Embryonic facial prominence (tissue), 1 donor: ENCODE results near the gene LRRC71.

Experiments
- DNase-seq: peaks from one replicate; pipeline ENCODE4 v3.0.0-alpha.2; 2016; ENCODE audit errors: extremely low spot score

LRRC71 gene

DNA sequence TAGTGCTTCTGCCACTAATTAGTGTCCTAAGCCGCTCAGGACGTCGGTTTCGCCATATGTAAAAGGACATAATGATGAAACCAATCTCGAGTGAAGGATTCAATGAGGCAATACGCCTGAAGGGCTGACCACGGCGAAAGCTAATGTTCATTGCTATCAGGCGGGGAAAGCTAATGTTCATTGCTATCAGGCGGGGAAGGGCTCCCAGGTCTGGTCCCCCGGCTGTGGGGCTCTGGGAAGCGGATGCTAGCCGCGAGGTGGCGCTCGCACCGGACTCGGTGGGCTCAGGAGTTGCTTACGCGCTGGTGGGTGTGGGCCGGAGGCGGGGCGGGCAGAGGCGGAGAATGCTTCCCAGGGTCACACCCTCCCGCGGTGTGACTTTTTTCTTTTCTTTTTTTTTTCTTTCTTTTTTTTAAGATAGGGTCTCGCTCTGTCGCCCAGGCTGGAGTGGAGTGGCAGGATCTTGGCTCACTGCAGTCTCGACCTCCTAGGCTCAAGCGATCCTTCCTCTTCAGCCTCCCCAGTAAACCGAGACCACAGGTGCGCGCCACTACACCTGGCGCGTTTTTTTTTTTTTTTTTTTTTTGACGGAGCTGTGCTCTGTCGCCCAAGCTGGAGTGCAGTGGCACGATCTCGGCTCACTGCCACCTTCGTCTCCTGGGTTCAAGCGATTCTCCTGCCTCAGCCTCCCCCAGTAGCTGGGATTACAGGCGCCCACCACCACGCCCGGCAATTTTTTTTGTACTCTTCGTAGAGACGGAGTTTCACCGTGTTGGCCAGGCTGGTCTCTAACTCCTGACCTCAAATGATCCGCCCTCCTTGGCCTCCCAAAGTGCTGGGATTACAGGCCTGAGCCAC, 28.0 kb upstream of the LRRC71 start:
- DNase-seq, result peak; percentile 79

DNA sequence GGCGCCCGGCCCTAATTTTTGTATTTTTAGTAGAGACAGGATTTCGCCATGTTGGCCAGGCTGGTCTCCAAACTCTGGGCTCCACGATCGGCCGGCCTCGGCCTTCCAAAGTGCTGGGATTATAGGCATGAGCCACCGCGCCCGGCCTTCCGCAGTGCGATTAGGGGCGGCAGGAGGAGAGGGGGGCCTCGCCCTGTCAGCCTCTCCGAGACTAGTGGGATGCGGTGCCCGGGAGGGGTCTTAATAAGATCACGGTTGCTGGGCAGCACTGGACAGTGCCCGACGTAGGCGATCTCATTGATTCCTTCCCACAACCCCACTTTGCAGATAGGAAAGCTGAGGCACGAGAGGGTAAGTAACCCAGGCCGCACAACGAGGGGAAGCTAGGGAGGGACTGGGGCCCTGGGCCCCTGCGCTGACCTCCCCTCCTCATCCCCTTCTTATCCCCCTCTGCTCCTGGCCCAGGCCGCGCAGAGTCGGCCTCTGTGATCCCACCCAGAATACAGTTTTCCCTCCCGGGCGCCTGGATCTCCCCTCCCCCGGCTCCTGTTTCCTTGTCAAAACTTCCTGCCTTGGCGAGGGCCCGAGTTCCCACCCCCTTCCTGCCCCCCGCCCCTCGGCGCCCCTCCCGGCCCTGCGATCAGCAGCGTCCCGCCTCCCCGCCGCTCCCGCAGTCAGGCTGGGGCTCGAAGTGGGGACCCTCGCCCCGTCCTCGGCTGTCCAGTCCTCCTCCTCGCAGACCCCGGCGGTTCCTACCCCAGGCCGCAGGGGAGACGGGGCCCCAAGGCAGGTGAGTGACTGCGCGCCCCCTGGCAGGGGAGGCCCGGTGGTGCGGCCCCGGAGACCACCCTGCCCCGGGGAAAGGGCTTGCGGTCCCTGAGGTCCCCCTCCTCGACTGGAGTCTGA, 27.1 kb upstream of the LRRC71 start, which contains the start of gene PEAR1:
Gene PEAR1, plus strand, starts transcription at position 671 of the 906 bp plus-strand sequence. CDS start 10,209 bp downstream, outside the sequence.
- DNase-seq, result peak; percentile 32

DNA sequence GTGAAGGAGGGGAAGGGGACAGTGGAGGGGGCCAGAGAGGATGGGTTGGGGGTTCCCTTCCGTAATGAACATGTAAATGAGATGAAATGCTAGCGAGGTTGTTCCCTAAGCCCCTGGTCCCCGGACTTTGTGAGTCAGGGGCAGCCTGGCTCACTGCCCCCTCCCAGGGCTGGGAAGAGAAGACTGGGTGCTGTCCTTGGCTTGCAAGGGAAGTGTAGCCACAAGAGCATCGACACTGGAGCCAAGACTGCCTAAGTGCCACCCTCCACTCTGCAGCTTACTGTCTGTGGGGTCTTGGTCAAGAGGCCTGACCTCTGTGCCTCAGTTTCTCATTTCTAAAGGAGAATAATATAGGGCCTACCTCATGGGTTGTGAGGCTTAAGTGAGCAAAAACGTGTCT, 26.4 kb upstream of the LRRC71 start:
- no peak for DNase-seq

DNA sequence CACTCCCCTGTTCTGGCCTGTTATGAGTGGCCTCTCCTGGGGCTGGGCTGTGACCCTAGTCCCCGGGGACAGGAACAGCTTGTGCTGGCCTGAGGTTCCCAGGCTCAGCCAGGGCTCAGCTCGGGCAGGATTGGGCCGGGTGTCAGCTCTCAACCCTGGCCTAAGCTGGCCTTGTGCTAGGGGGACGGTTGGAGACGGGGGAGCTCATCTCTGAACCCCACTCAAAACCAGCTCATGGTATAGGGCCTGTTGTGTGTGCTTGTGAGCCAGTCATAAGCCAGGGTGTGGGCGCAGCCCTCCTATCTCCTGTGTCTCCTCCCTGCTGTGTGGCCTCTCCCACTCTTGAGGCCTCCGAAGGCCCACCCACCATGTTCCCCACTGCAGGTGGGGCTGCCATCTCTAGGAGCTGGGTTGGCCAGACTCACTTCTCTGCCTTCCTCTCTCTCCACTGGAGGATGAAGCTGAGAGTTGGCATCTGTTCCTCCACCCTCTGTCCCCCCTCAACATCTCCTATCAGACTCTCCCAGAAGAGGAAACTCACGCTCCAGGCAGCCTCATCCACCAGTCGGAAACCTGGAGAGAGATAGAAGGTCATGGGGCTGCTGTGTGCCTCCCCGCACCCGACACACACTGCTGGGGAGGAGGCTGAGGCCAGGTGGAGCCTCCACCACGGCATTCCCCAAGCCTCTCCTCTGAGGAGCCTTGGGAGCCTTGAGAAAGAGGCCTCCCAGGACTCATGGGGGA, 25.5 kb upstream of the LRRC71 start:
- no peak for DNase-seq

DNA sequence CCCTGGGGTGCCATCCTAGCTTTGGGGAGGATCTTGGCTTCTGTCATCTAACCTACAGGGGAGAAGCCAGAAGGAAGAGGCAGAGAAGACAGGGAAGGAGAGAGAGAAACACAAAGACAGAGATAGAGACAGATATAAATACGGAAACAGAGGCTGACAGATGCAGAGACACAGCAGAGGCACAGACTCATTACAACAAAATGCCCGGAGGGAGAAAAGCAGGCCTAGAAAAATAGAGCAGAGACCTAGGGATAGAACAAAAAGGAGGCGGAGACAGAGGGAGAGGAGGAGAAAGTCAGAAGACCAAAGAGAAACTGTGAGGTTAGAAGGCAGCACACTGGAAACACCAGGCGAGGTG, 25.0 kb upstream of the LRRC71 start:
- DNase-seq, result no peak

DNA sequence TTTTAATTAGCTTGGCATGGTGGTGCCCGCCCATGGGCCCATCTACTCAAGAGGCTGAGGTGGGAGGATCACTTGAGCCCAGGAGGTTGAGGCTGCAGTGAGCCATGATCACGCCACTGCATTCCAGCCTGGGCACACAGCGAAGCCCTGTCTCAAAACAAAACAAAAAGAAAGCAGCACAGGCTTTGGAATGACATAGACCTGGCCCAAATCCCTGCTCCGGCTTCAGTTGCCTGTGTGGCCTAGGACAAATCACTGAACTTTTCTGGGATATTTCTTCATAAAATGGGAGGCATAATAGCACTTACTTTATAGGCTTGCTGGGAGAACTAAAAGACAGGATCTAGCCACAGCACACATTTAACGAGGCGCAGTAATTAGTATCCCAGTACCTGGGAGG, 24.5 kb upstream of the LRRC71 start:
- DNase-seq, result no peak

DNA sequence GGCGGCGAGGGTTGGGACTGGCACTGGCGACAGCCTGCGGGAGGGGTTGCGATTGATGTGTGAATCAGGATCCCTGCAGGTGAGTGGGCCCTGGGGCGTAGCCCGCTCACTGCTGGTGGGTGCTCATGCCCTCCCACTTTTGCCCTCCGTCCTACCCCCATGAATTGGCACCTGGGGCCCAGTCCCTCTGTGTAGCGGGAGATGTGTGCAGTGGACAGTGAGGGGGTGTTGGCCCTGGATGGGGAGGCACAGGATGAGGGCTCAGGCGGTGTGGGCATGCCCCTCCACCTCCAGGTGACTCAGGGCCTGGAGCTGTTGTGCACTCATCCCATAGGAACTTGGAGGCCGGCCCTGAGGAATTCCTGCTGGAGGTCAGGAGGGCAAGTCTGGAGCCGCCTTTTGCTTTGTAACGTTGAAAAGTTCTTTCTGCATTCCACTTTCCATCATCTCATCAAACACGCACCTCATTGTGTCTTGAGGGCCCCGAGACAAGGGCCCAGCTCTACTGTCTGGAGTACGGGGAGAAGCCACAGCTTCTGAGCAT, 23.9 kb upstream of the LRRC71 start:
- DNase-seq, result no peak

DNA sequence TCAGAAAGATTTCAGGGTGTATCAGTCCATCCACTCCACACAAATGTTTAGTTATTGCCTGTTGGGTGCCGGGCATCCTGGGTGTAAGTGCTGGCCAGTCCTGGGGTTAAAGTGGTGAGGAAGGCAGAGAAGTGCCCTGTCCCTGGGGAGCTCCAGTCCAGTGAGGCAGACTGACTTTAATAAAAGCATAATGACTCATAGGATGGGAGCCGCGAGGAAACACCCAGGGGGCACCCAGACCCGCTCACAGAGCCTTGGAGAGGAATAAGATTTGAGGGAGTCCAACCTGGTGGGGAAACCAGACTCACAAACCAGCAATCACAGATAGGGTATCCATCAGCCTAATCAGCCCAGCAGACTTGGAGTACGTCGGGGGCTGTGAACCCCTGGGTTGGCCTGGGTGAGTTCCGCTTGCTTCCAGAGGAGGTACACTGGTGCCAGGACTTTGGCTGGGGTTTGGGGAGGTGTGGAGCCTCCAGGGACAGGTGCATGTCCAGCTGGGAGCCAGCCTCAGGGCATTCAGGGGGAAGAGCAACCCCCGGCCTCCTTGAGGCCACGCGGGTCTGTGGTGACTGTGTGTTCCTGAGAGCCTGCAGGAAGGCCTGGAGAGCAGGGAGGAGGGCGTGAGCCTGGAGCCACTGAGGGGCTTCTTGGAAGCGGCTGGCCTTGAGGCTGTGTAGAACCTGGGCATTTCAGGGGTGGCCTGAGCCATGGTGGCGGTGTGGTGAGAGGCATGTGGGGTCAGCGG, 23.2 kb upstream of the LRRC71 start:
- no peak for DNase-seq

DNA sequence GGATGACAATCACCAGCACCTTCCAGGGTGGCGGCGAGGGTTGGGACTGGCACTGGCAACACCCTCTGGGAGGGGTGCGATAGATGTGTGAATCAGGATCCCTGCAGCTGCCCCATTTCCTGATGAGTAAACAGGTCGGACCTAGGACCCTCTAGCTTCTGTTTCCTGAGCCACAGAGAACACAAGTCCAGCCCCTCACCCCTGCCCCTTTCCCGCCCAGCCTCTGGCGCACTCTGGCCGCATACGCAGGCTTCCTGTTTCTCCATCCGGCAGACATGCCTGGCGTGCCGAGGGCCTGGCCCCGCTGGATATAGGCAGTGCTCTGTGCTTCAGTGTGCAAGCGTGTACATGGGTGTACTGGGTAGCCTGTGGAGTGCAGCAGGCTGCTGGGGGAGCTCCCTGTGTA, 22.3 kb upstream of the LRRC71 start:
- DNase-seq, result no peak

DNA sequence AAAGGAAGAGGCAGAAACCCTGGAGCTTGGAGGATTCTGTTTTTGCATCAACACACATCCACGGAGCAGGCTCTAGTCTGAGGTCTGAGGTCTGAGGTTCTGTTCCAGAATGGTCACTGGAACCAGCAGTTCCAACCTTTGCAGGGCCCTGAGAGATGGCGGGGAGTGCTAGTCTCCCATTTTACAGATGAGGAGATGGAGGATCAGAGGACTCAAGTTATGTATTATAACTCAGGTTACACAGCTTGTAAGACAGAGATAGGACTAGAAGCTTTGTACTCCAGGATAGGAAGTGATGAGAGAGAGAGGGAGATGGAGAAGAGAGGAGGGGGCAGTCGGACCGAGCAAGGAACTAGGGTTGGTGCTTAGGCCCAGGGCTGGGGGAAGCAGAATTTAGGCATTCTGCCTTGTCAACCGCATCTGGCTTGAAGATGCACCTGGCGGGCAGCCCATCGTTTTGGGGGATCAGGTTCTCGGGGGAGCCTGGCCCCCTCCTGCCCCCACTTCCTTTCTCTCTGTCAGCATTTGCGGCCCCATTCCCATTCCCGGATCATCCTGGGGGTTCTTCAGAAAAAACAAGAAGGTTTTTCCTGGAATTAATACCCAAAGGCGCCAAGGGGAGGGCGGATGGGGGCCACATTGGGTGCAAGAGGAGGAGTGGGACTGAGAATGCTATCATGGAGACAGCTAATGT, 21.3 kb upstream of the LRRC71 start:
- no peak for DNase-seq

DNA sequence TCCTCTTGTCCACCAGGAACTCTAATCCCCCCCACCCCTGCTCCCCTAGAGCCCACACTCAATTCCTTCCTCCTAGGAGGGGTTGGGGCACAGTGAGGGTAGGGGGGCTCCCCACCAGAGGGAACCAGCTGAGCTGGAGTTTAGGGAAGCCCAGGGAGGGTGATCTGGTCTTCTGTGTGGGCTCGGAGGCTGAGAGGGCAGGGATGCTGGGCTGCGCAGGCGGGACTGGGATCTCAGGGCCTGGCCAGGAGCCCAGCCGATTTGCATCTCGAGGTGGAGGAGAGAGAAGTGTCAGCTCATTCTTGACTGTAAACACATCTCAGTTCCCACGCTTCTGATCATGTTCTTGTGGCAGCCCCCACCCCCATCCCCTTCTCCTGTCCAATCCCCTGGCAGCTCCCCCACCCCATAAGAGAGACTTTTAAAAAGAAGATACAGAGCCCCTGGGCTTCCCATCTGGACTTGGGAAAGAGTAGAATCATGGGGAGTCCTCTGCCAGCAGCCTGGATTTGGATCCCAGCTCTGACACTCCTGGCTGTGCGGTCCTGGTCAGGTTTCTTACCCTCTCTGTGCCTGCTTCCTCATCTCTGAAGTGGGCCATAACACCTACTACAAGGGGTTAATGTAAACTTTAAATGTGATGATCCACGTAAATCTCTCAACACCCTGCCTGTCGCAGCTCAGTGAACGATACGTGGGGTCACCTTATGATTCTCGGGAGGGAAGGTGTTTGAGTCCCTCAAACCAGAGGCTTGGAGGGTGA, 20.3 kb upstream of the LRRC71 start:
- no peak for DNase-seq

DNA sequence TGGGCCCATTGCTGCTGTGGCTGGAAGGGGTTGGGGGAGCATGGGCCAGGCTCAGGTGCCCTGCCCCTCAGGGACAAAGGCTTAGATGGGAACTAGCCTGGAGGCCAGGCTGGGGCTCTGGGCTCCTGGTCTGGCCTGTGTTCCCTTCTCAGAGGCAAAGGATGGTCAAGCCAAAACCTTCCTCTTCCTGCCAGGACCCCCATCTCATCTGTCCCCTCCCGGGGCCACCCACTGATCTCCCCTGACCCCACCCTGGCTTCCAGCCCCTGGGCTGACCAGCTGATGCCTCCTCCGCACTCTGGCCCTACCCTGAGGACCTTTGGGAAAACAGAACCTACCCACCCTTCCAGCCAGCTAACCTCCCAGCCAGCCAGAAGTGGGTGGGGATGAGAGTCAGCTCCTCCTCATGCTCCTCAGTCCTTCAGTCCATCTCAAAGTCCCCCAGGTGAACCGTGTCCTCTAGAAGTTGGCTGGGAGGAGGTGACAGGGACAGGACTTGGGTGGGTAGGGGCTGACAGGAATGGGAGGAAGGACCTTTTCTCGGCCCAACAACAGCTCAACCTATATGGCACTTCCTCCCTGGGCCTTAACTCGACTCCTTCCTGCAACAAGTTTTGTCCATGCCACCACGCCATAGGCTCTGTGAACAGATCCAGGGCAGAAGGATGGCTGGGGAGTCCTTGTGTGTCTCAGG, 19.4 kb upstream of the LRRC71 start:
- DNase-seq, result no peak

DNA sequence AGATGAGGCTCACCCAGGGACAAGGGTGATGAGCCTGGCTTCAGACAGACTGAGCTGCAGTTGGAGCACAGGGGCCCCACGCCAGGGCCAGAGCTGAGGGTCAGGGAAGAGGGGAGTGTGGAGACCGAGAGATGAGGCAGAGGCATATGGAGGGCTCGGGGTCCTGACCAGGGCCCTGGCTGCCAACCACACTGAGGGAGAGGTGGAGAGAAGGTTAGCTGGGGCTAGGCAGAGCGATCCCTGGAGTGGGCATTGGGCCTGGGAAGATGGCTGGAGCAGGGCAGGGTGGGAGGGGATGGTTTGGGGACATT, 18.9 kb upstream of the LRRC71 start:
- DNase-seq, result no peak

DNA sequence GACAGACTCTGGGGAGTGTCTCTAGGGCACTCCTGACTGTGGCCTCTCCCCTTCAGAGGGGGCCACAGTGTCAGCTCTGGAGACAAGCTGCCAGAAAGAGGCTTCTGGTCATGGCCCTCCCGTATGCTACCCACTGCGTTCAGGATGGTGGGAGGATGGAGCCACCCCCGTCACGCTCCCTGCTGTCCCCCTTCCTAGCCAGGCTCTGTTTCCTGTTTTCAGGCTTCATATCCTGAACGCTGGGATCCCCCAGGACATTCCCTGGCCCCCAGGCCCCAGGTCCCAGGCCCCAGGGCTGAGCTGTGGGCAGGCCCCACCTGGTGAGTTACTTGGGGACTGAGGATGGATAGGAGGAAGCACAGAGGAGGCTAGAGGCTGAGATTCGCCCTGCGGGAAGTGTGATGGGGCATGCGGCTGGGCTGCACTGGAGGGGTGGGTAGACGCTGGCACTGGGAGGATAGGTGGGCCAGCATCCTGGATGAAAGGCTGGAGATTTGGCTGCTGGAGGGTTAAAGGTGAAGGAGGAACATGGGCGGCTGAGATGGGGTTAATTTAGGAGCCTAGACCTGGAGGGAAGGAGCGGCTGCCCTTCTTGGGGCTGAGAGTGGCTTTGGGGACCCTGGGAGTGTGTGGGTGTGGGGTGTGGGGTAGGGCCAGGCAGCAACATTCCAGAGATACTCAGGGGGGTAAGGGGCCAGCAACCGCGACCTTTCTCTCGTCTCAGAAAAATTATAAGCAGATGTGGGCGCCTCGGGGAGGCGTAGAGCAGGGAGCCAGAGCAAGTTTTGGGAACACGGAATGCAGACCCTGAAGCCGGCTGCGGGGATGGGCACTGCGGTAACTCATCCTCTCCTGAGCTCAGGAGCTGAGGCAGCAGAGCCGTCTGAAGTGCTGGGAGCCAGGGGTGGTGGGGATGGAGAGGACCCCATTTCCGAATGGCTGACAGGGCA, 18.2 kb upstream of the LRRC71 start:
- DNase-seq, result no peak

DNA sequence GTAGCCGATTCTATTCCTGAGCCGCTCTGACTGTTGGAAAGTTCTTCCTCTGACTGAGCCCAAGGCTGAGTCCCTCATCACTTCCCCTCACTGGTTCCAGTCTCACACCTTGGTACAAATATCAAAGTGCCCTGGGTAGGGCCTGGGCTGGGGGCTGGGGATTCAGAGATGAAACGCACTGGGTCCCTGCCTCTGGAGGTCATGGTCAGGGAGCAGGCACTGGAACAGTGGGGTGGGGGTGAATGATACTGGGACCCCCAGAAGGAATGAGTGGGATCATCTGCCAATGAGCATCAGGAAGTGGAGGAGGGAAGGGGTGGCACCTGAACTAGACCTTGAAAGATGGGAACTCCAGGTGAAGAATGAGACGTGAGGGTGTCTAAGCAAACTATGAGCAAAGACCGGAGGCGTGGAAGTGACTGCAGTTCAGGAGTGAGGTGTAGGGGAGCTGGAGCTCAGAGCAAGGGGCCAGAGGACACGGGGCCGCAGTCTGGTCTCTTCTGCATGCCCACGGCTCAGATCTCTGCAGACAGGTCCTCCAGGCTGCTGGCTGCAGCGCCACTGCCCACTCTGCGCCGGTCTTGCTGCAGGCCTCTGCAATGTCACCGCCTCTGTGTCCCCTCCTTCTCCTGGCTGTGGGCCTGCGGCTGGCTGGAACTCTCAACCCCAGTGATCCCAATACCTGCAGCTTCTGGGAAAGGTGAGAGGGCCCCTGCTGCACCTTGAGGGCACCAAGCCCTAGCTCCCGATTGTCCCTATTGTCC, 16.9 kb upstream of the LRRC71 start:
- no peak for DNase-seq

DNA sequence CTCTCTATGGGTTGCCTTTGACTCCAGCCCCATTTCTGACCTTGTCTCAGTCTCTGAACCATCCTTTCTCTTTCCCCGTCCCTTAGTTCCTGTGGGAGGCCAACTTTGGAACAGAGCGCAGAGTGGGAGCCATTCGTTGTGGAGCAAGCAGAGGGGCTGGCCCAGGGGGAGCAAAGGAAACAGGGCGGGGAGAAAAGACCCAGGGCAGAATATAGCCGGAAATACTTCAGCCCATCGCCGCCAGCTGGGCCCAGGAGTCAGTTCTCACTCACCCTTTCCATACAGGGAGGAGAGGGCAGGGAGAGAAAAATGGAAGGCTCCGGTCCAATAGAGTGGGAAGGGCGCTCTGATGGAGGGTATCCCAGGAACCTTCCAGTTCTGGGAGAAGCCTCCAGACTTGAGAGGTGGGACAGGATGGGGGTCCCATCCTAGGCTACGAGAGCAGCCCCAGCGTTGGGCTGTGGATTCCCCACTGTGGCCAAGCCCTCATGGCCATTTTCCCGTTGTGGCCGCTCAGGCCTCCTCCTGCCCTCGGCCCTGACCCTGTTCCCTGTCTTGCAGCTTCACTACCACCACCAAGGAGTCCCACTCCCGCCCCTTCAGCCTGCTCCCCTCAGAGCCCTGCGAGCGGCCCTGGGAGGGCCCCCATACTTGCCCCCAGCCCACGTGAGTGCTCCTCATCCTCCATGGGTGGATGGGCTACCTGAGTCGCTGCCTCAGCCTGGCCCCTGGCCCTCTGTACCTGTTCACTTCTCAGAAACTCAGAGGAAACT, 16.1 kb upstream of the LRRC71 start:
- DNase-seq, result no peak

DNA sequence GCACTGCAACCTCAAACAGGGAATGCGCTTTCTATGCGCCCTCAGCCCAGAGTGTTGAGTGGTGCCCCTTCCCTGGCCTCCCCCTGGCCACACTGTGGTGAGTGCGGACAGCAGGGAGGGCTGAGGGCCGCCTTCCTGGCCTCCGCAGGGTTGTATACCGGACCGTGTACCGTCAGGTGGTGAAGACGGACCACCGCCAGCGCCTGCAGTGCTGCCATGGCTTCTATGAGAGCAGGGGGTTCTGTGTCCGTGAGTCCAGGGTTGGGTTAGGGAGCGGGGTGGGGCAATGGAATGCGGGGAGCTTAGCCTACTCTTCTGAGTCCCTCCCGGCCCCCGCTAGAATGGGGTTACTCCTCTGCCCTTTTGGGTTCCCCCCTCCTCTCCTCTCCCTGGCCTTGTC, 15.3 kb upstream of the LRRC71 start:
- DNase-seq, result no peak
